A673 (cell line): ENCODE measurements around the gene VAV2.

Experiments
- CTCF ChIP-seq: fragments of 300-800, 200-600 bp; sonication (generic); conservative IDR thresholded peaks from 2 replicates; pipeline ENCODE4 v1.5.1; 2017; ENCODE audit warnings: low read depth, mild to moderate bottlenecking, antibody characterized with exemption, low read length, moderate library complexity, mixed read lengths
- EZH2 ChIP-seq: fragments of 200-600 bp; sonication (generic); IDR thresholded peaks from 2 replicates; pipeline ENCODE4 v1.6.1; 2017; ENCODE audit warnings: borderline replicate concordance, low read depth, mild to moderate bottlenecking, mixed read lengths, antibody characterized with exemption, low read length; ENCODE audit not compliant: poor library complexity, severe bottlenecking

GRCh38 chr9:133733796-133734533, 258.2 kb downstream of the VAV2 start:
- TF ChIP-seq CTCF (no peak), EZH2 (no peak)
